WTC11 (cell line): ENCODE measurements around the gene NSG1. TPM values are rescaled to one million over a fixed set of nuclear protein-coding genes. Genes with fewer than 3 reads are reported as not detected.
A peak's percentile ranks its signal among the peaks of the same experiment; 100 is the strongest.

Experiments
- ATAC-seq: fragments of 200-7000 bp; cut with Tn5 transposase; 2 replicates; pipeline ENCODE4 v1.10.0; 2021; ENCODE audit warnings: mild to moderate bottlenecking, moderate library complexity
- CTCF ChIA-PET: fragments of 300-600 bp; sonication (Branson Sonifier 250); formaldehyde crosslinking; loops from one replicate; lab custom pipeline; 2021; ENCODE audit warnings: antibody characterized with exemption; lab: Charles Lee
- POLR2A ChIA-PET: fragments of 350-600 bp; sonication (Branson Sonifier 250); formaldehyde crosslinking; loops from one replicate; lab custom pipeline; 2021; ENCODE audit warnings: antibody characterized with exemption; lab: Charles Lee
- DNase-seq: peaks from one replicate; pipeline ENCODE4 v3.0.0; 2021; ENCODE audit warnings: low spot score
- H3K27ac Mint-ChIP-seq: 2 replicates; pipeline ENCODE4 v1.8.0; 2021; ENCODE audit warnings: mixed read lengths
- H3K27me3 Mint-ChIP-seq: 2 replicates; pipeline ENCODE4 v1.8.0; 2021; ENCODE audit warnings: low read depth, mild to moderate bottlenecking, moderate library complexity, mixed read lengths
- H3K36me3 Mint-ChIP-seq: 2 replicates; pipeline ENCODE4 v1.8.0; 2021; ENCODE audit warnings: mixed read lengths
- H3K4me1 Mint-ChIP-seq: 2 replicates; pipeline ENCODE4 v1.8.0; 2022; ENCODE audit warnings: mixed read lengths
- H3K4me3 Mint-ChIP-seq: 2 replicates; pipeline ENCODE4 v1.8.0; 2021; ENCODE audit warnings: mild to moderate bottlenecking, moderate library complexity, mixed read lengths
- H3K9me3 Mint-ChIP-seq: 2 replicates; pipeline ENCODE4 v1.8.0; 2021; ENCODE audit warnings: mixed read lengths
- EMX1 ChIP-seq: fragments of 250-450 bp; sonication (Bioruptor Pico); IDR thresholded peaks from 2 replicates; pipeline ENCODE4 v1.8.0; 2021; ENCODE audit warnings: mild to moderate bottlenecking
- ETV6 ChIP-seq: sonication (generic); formaldehyde crosslinking; IDR thresholded peaks from 2 replicates; pipeline ENCODE4 v1.8.1; 2022; ENCODE audit warnings: mild to moderate bottlenecking, missing genetic modification reagents
- FOXK1 ChIP-seq: sonication (generic); formaldehyde crosslinking; IDR thresholded peaks from 2 replicates; pipeline ENCODE4 v1.8.0; 2022; ENCODE audit warnings: mild to moderate bottlenecking, moderate library complexity, missing genetic modification reagents
- GTF2I ChIP-seq: fragments of 250-450 bp; sonication (Bioruptor Pico); conservative IDR thresholded peaks from 2 replicates; pipeline ENCODE4 v1.4.0; 2021; ENCODE audit warnings: mild to moderate bottlenecking
- NFYB ChIP-seq: sonication (generic); formaldehyde crosslinking; conservative IDR thresholded peaks from 2 replicates; pipeline ENCODE4 v1.8.0; 2022; ENCODE audit warnings: low read depth, missing genetic modification reagents
- SP1 ChIP-seq: sonication (generic); formaldehyde crosslinking; conservative IDR thresholded peaks from 2 replicates; pipeline ENCODE4 v1.8.1; 2022; ENCODE audit warnings: missing genetic modification reagents
- TEAD1 ChIP-seq: sonication (generic); formaldehyde crosslinking; IDR thresholded peaks from 2 replicates; pipeline ENCODE4 v1.8.0; 2022; ENCODE audit warnings: mild to moderate bottlenecking, missing genetic modification reagents
- ZNF219 ChIP-seq: sonication (generic); formaldehyde crosslinking; IDR thresholded peaks from 2 replicates; pipeline ENCODE4 v1.8.0; 2023; ENCODE audit warnings: missing genetic modification reagents, mild to moderate bottlenecking, borderline replicate concordance
- total RNA-seq: library from RNA; stranded (reverse); gene quantifications from 3 replicates; pipeline ENCODE4 v1.2.3, GENCODE V29; 2021
- TF ChIP-seq, protein P1 (sequence below): sonication (generic); formaldehyde crosslinking; IDR thresholded peaks from 2 replicates; pipeline ENCODE4 v1.8.1; 2023; ENCODE audit warnings: mild to moderate bottlenecking, missing genetic modification reagents, borderline replicate concordance
- TF ChIP-seq, protein P2 (sequence below): fragments of 250-450 bp; sonication (Bioruptor Pico); IDR thresholded peaks from 2 replicates; pipeline ENCODE4 v1.8.0; 2021; ENCODE audit warnings: mild to moderate bottlenecking
- TF ChIP-seq, protein P3 (sequence below): sonication (generic); formaldehyde crosslinking; IDR thresholded peaks from 2 replicates; pipeline ENCODE4 v1.8.0; 2022; ENCODE audit warnings: mild to moderate bottlenecking, missing genetic modification reagents
- TF ChIP-seq, protein P4 (sequence below): sonication (generic); formaldehyde crosslinking; IDR thresholded peaks from 2 replicates; pipeline ENCODE4 v1.8.1; 2022; ENCODE audit warnings: mild to moderate bottlenecking, missing genetic modification reagents, moderate library complexity, borderline replicate concordance
- TF ChIP-seq, protein P5 (sequence below): sonication (generic); formaldehyde crosslinking; IDR thresholded peaks from 2 replicates; pipeline ENCODE4 v1.8.1; 2023; ENCODE audit warnings: mild to moderate bottlenecking, missing genetic modification reagents
- TF ChIP-seq, protein P6 (sequence below): sonication (generic); formaldehyde crosslinking; IDR thresholded peaks from 2 replicates; pipeline ENCODE4 v1.8.1; 2023; ENCODE audit warnings: mild to moderate bottlenecking, missing genetic modification reagents

The NSG1 gene
- total RNA-seq, 1 experiment from 2014 or later = 24.2 TPM

DNA sequence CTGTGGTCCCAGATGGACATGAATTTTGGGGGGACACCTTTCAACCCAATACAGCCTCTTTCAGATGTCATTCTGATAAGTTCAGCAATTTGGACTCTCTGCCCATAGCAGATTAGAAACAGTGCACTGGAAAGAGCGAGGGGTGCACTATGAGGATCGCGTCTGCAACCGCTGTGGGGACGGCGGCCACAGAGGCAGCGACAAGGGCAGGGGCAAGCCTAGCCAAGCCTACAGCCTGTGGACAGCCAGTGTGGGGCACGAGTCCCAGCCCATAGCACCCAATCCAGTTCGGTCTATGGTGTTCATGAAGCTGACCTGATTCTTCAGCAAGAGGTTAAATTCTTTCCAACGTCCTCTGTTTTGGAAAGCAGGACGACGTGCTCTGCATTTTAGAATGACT, 9.7 kb upstream of the NSG1 start (continued):
- no peak for TF ChIP-seq ZNF219 (CRISPR knock-in tag)
- TF ChIP-seq NFYB = no peak
- TF ChIP-seq, protein P1, sequence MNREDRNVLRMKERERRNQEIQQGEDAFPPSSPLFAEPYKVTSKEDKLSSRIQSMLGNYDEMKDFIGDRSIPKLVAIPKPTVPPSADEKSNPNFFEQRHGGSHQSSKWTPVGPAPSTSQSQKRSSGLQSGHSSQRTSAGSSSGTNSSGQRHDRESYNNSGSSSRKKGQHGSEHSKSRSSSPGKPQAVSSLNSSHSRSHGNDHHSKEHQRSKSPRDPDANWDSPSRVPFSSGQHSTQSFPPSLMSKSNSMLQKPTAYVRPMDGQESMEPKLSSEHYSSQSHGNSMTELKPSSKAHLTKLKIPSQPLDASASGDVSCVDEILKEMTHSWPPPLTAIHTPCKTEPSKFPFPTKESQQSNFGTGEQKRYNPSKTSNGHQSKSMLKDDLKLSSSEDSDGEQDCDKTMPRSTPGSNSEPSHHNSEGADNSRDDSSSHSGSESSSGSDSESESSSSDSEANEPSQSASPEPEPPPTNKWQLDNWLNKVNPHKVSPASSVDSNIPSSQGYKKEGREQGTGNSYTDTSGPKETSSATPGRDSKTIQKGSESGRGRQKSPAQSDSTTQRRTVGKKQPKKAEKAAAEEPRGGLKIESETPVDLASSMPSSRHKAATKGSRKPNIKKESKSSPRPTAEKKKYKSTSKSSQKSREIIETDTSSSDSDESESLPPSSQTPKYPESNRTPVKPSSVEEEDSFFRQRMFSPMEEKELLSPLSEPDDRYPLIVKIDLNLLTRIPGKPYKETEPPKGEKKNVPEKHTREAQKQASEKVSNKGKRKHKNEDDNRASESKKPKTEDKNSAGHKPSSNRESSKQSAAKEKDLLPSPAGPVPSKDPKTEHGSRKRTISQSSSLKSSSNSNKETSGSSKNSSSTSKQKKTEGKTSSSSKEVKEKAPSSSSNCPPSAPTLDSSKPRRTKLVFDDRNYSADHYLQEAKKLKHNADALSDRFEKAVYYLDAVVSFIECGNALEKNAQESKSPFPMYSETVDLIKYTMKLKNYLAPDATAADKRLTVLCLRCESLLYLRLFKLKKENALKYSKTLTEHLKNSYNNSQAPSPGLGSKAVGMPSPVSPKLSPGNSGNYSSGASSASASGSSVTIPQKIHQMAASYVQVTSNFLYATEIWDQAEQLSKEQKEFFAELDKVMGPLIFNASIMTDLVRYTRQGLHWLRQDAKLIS (CRISPR knock-in tag) = no peak

DNA sequence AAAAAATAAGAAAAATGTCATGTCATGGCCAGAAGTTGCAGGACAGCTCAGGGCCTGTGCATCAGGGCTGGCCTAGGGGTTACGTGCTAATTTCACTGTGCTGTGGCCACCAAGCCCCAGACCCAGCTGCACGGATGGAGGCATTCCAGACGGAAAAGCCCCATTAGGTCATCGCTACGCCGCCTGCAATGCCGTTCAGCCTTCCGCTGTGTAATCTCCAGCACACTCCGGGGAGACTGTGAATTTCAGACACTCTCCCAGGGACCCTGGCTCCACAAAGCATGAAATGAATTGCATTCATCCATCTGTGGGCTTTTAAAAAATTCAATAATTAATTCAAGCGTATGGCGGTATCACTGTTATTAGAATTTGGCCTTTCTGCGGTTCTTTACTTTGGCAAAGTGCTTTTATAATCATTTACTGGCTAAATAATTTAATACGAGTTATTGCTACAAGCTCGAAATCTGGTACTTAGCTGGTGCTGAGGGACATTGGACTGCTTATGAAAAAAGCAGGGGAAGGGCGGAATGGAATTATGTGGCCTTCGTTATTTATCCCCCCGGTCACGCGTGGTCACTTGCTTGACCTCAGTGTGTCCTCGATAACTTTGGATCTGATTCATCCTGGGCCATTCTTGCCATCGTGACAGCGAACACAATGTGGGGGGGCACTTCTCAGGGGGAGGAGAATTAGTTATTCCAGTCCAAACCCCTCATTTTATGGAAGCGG, 9.0 kb upstream of the NSG1 start:
- ChIA-PET CTCF (interaction anchor here (1.4 kb wide), 1 partner anchor 9 kb away, joined by 5 read pairs; the partner anchor contains the start of gene NSG1), POLR2A (interaction anchor here (0.6 kb wide), 1 partner anchor 407 kb away, joined by 5 read pairs; no protein-coding TSS in a partner anchor)
- peaks cover 22% of the 10 kb centered on the region for H3K4me1 Mint-ChIP-seq
- no peak for DNase-seq
- H3K36me3 Mint-ChIP-seq = no peaks in the 10 kb centered on the region
- TF ChIP-seq, protein P2, sequence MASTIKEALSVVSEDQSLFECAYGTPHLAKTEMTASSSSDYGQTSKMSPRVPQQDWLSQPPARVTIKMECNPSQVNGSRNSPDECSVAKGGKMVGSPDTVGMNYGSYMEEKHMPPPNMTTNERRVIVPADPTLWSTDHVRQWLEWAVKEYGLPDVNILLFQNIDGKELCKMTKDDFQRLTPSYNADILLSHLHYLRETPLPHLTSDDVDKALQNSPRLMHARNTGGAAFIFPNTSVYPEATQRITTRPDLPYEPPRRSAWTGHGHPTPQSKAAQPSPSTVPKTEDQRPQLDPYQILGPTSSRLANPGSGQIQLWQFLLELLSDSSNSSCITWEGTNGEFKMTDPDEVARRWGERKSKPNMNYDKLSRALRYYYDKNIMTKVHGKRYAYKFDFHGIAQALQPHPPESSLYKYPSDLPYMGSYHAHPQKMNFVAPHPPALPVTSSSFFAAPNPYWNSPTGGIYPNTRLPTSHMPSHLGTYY (CRISPR knock-in tag) = no peak
- TF ChIP-seq, protein P3, sequence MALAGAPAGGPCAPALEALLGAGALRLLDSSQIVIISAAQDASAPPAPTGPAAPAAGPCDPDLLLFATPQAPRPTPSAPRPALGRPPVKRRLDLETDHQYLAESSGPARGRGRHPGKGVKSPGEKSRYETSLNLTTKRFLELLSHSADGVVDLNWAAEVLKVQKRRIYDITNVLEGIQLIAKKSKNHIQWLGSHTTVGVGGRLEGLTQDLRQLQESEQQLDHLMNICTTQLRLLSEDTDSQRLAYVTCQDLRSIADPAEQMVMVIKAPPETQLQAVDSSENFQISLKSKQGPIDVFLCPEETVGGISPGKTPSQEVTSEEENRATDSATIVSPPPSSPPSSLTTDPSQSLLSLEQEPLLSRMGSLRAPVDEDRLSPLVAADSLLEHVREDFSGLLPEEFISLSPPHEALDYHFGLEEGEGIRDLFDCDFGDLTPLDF (CRISPR knock-in tag) = no peak
- no peak for ATAC-seq
- H3K27ac Mint-ChIP-seq = no peak overlapping the region
- H3K4me3 Mint-ChIP-seq = no peak overlapping the region
- peaks cover 9% of the 10 kb centered on the region for H3K9me3 Mint-ChIP-seq
- H3K27me3 Mint-ChIP-seq = peaks cover 14% of the 10 kb centered on the region

DNA sequence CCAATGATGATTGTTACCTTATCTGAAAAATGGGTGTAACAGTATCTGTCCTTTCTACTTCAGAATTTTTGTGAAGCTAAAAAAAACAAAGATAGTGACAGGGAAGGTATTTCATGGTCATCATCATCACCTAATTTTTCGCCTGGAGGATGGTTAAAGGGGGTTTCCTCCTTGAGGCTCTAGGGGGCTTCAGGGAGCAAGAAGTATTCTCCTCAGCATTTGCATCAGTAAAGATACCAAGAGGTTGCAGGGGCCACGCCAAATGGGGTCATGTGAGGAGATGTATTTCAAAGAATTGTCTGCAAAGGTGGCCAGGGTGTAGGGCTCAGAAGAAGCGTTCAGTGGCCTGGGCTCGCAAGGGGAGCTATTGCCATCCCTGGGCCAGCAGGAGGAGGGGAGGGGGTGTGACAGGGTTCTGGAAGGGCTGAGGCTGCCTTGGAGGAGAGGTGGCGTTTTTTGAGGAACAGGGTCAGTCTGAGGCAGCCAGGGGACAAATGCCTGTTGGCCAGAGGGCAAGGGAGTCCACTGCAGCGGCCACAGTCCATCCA, 7.3 kb upstream of the NSG1 start:
- ChIA-PET CTCF (interaction anchor here (0.6 to 1.6 kb wide), 5 partner anchors 16 to 881 kb away, joined by 3 to 4 read pairs (median 3); no protein-coding TSS in a partner anchor), POLR2A (no interaction called here)
- Mint-ChIP-seq H3K4me1 (peaks cover 22% of the 10 kb centered on the region), H3K9me3 (peaks cover 4% of the 10 kb centered on the region), H3K27me3 (peaks cover 29% of the 10 kb centered on the region), H3K27ac (no peak overlapping the region), H3K36me3 (no peaks in the 10 kb centered on the region), H3K4me3 (no peak overlapping the region)
- TF ChIP-seq, protein P1 (CRISPR knock-in tag) = no peak
- TF ChIP-seq, protein P4, sequence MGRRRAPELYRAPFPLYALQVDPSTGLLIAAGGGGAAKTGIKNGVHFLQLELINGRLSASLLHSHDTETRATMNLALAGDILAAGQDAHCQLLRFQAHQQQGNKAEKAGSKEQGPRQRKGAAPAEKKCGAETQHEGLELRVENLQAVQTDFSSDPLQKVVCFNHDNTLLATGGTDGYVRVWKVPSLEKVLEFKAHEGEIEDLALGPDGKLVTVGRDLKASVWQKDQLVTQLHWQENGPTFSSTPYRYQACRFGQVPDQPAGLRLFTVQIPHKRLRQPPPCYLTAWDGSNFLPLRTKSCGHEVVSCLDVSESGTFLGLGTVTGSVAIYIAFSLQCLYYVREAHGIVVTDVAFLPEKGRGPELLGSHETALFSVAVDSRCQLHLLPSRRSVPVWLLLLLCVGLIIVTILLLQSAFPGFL (CRISPR knock-in tag) = no peak
- TF ChIP-seq NFYB (no peak), GTF2I (no peak), ZNF219 (CRISPR knock-in tag) (no peak), FOXK1 (no peak), EMX1 (CRISPR knock-in tag) (no peak), SP1 (no peak), TEAD1 (no peak), ETV6 (CRISPR knock-in tag) (no peak)
- TF ChIP-seq, protein P5, sequence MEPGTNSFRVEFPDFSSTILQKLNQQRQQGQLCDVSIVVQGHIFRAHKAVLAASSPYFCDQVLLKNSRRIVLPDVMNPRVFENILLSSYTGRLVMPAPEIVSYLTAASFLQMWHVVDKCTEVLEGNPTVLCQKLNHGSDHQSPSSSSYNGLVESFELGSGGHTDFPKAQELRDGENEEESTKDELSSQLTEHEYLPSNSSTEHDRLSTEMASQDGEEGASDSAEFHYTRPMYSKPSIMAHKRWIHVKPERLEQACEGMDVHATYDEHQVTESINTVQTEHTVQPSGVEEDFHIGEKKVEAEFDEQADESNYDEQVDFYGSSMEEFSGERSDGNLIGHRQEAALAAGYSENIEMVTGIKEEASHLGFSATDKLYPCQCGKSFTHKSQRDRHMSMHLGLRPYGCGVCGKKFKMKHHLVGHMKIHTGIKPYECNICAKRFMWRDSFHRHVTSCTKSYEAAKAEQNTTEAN (CRISPR knock-in tag) = no peak
- TF ChIP-seq, protein P6, sequence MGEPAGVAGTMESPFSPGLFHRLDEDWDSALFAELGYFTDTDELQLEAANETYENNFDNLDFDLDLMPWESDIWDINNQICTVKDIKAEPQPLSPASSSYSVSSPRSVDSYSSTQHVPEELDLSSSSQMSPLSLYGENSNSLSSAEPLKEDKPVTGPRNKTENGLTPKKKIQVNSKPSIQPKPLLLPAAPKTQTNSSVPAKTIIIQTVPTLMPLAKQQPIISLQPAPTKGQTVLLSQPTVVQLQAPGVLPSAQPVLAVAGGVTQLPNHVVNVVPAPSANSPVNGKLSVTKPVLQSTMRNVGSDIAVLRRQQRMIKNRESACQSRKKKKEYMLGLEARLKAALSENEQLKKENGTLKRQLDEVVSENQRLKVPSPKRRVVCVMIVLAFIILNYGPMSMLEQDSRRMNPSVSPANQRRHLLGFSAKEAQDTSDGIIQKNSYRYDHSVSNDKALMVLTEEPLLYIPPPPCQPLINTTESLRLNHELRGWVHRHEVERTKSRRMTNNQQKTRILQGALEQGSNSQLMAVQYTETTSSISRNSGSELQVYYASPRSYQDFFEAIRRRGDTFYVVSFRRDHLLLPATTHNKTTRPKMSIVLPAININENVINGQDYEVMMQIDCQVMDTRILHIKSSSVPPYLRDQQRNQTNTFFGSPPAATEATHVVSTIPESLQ (CRISPR knock-in tag) = no peak
- ATAC-seq (peak; percentile 49), DNase-seq (no peak)
